T-cell (primary cell): ENCODE results near the gene ATRAID. TPM values are rescaled to one million over a fixed set of nuclear protein-coding genes. Genes with fewer than 3 reads are reported as not detected.

Source experiments
- ATAC-seq, 4 experiments: fragments of 200-7000 bp in 3 of 4; fragments of 150-1000 bp in 1 of 4; cut with Tn5 transposase; replicated peaks in 1 of 4; 1 replicate in 3 of 4; 2 replicates in 1 of 4; pipeline ENCODE4 v1.10.0; 2021; ENCODE audit warnings: moderate library complexity in 3 of 4, mild to moderate bottlenecking in 2 of 4, moderate number of reproducible peaks in 1 of 4
- CTCF ChIA-PET, 2 donors: fragments of 300-600 bp; sonication (Branson Sonifier 250); formaldehyde crosslinking; loops; one replicate each; lab custom pipeline; 2022; ENCODE audit warnings: antibody characterized with exemption in 2 of 2; lab: Charles Lee
- POLR2A ChIA-PET, 2 donors: fragments of 300-600 bp; sonication (Branson Sonifier 250); formaldehyde crosslinking; loops; one replicate each; lab custom pipeline; 2022; ENCODE audit warnings: antibody characterized with exemption in 2 of 2; lab: Charles Lee
- DNase-seq, 35 experiments: peaks; one replicate each; pipeline versions ENCODE4 v3.0.0 to v3.0.0-alpha.2; 2013 to 2023
- H3K27ac ChIP-seq: one replicate; pipeline ENCODE4 v1.5.1; 2013; ENCODE audit warnings: low read length
- H3K27me3 ChIP-seq, 2 experiments: replicated peaks in 1 of 2; 1 replicate in 1 of 2; 2 replicates in 1 of 2; pipeline versions ENCODE4 v1.6.1 to v1.7.0; 2013; ENCODE audit warnings: low read length in 1 of 2, mixed read lengths in 1 of 2; ENCODE audit not compliant: control insufficient read depth in 2 of 2, insufficient read depth in 2 of 2; ENCODE audit errors: extremely low read depth in 1 of 2
- H3K36me3 ChIP-seq, 2 donors: 1 replicate in 1 of 2; 2 replicates in 1 of 2; pipeline versions ENCODE4 v1.6.1 to v1.7.0; 2013; ENCODE audit warnings: low read length in 1 of 2; ENCODE audit not compliant: control insufficient read depth in 2 of 2, insufficient read depth in 1 of 2; ENCODE audit errors: extremely low read depth in 1 of 2
- H3K4me1 ChIP-seq, 2 experiments: 1 replicate in 1 of 2; 2 replicates in 1 of 2; pipeline versions ENCODE4 v1.6.1 to v1.7.0; 2013; ENCODE audit warnings: low read length in 2 of 2, mixed read lengths in 1 of 2; ENCODE audit not compliant: insufficient read depth in 2 of 2, control insufficient read depth in 1 of 2; ENCODE audit errors: extremely low read depth in 1 of 2
- H3K4me3 ChIP-seq, 2 donors: 1 replicate in 1 of 2; 2 replicates in 1 of 2; pipeline versions ENCODE4 v1.5.1 to v1.7.0; 2013; ENCODE audit warnings: mild to moderate bottlenecking in 2 of 2, low read length in 1 of 2, moderate library complexity in 1 of 2; ENCODE audit not compliant: control insufficient read depth in 1 of 2; ENCODE audit errors: extremely low read depth in 1 of 2
- H3K9me3 ChIP-seq: 2 replicates; pipeline ENCODE4 v1.7.0; 2013
- H3K27ac Mint-ChIP-seq, 2 donors: one replicate each; pipeline ENCODE4 v1.8.0; 2020 to 2021; ENCODE audit warnings: mild to moderate bottlenecking in 2 of 2, mixed read lengths in 2 of 2
- H3K27me3 Mint-ChIP-seq, 2 donors: one replicate each; pipeline ENCODE4 v1.8.0; 2021 to 2022; ENCODE audit warnings: mixed read lengths in 2 of 2
- H3K36me3 Mint-ChIP-seq: one replicate; pipeline ENCODE4 v1.8.0; 2021; ENCODE audit warnings: mixed read lengths
- H3K4me1 Mint-ChIP-seq, 3 donors: one replicate each; pipeline ENCODE4 v1.8.0; 2020 to 2022; ENCODE audit warnings: mixed read lengths in 3 of 3, mild to moderate bottlenecking in 1 of 3
- H3K4me3 Mint-ChIP-seq, 3 donors: one replicate each; pipeline ENCODE4 v1.8.0; 2020 to 2022; ENCODE audit warnings: mild to moderate bottlenecking in 3 of 3, mixed read lengths in 3 of 3, moderate library complexity in 3 of 3
- H3K9me3 Mint-ChIP-seq, 3 donors: one replicate each; pipeline ENCODE4 v1.8.0; 2020 to 2022; ENCODE audit warnings: mixed read lengths in 3 of 3
- WGBS: methylation state at CpG from one replicate; pipeline ENCODE4 v1.1.5; 2013; ENCODE audit warnings: missing lambda C conversion rate; ENCODE audit not compliant: insufficient coverage; 5-methylcytosine and 5-hydroxymethylcytosine counted together
- total RNA-seq, 35 experiments: library from RNA in 6 of 35; stranded (reverse) in 6 of 35; fragments of 120-200 nt in 1 of 35; gene quantifications; one replicate each; pipeline versions ENCODE4 v1.2.1 to v1.2.4 and lab custom pipeline; 2013 to 2026

ATRAID gene, protein sequence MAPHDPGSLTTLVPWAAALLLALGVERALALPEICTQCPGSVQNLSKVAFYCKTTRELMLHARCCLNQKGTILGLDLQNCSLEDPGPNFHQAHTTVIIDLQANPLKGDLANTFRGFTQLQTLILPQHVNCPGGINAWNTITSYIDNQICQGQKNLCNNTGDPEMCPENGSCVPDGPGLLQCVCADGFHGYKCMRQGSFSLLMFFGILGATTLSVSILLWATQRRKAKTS
- 100 to 1,000 TPM in 2 of 5 donors, 10 to 100 TPM in 3; 78.9 to 106 (median 96.0) TPM for total RNA-seq
- total RNA-seq (2013) = 100 TPM
- 21.0 to 86.9 (median 61.7) reads per million in 29 experiments for total RNA-seq (lab: John Stamatoyannopoulos, UW)

- DNase-seq = peak; percentile 78 to 93 (median 86)
- no peaks in the 10 kb centered on the region for H3K9me3 Mint-ChIP-seq
- ChIA-PET CTCF (interaction anchor here (0.6 to 1.4 kb wide), 2 partner anchors 12 to 51 kb away, joined by 5 to 7 read pairs; no protein-coding TSS in a partner anchor), POLR2A (interaction anchor here in 1 of 2 donors (0.7 kb wide), 1 partner anchor 160 kb away, joined by 8 read pairs; no protein-coding TSS in a partner anchor)
- Histone ChIP-seq H3K4me1 (peaks cover 6 to 20% of the 10 kb centered on the region in 2 experiments), H3K36me3 (peaks cover 4 to 24% of the 10 kb centered on the region in 2 donors), H3K27me3 (no peaks in the 10 kb centered on the region), H3K9me3 (no peaks in the 10 kb centered on the region), H3K4me3 (peak within 1 kb of the TSS; percentile 81 to 100), H3K27ac (peak within 1 kb of the TSS; percentile 100)
- peak; percentile 86 to 93 (median 92) for ATAC-seq
- peaks cover 19% of the 10 kb centered on the region for H3K36me3 Mint-ChIP-seq
- no peaks in the 10 kb centered on the region for H3K27me3 Mint-ChIP-seq
- H3K27ac Mint-ChIP-seq = peak within 1 kb of the TSS; percentile 99 to 100
- peaks cover 36 to 41% (median 41%) of the 10 kb centered on the region in 3 donors for H3K4me1 Mint-ChIP-seq
- WGBS = under 1% methylated on average over 73 of the region's 73 CpGs
- peak within 1 kb of the TSS; percentile 95 to 98 (median 96) for H3K4me3 Mint-ChIP-seq
These were observed at the start of gene ATRAID, which contains the start of gene SLC5A6 for GRCh38 chr2:27211943-27212625. Gene ATRAID, plus strand, starts transcription at chr2:27212041. Its CDS starts 328 bp downstream, at chr2:27212369. Gene SLC5A6, minus strand, starts transcription at chr2:27212268. Its CDS starts 4,618 bp downstream, at chr2:27207650.

DNA sequence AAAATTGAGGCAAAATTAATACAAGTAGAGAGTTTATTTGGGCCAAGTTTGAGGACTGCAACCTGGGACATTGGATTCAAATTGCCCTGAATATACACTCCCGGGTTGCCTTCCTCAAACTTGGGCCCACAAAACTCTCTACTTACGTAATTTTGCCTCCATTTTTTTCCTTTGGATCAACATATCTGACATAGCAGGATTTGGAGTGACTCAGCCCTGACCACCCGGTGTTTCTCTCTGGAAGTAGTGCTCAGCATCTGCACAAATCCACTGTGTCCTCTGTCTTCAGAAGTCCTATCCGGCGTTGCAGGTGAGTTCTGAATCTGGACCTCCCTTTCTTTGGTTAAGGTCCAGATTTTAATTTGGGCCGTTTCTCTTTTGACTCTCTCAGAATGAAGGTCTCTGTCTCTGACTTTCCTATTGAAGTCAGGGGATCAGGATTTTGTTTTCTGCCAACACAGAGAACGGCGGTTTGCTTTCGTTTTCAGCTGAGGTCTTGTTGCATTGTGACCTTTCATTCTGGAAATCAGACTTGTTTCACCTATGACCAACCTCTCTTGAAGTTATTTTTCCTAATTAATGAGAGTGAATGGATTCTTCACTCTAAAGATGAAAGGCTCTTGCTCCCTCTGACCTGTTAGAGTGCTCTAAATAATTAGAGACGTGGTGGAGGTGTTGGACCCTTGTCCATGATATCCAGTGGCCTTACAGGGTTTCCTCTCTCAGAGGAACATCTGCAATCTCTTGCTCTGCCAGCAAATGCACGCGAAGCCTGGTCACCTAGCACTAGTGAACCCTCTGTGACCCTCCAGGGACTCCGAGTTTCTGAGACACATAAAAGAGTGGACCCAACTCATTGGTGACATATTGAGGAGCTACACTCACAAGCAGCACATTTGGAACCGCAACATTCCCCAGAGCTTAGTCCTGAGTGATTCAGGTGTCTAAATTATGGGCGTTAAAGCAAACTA lies 49.4 kb upstream of the ATRAID start:
- Histone ChIP-seq H3K4me3 (no peak overlapping the region), H3K9me3 (no peaks in the 10 kb centered on the region), H3K27me3 (peaks cover 0 to 2% of the 10 kb centered on the region in 2 experiments), H3K4me1 (no peaks in the 10 kb centered on the region), H3K36me3 (no peaks in the 10 kb centered on the region), H3K27ac (no peak overlapping the region)
- DNase-seq (no peak), ATAC-seq (no peak)
- H3K9me3 Mint-ChIP-seq = no peaks in the 10 kb centered on the region
- POLR2A ChIA-PET = no interaction called here
- no peaks in the 10 kb centered on the region for H3K4me1 Mint-ChIP-seq
- no peak overlapping the region for H3K4me3 Mint-ChIP-seq
- no peaks in the 10 kb centered on the region for H3K36me3 Mint-ChIP-seq
- CTCF ChIA-PET = interaction anchor here in 1 of 2 donors (0.7 kb wide), 1 partner anchor 200 kb away, joined by 3 read pairs; no protein-coding TSS in a partner anchor
- H3K27me3 Mint-ChIP-seq = peaks cover 0 to 8% of the 10 kb centered on the region in 2 donors
- H3K27ac Mint-ChIP-seq = no peak overlapping the region
- 84% methylated on average over 7 of the region's 15 CpGs for WGBS

GRCh38 chr2:27164960-27165763 lies 46.7 kb upstream of the ATRAID start:
- Histone ChIP-seq H3K4me3 (no peak overlapping the region), H3K27me3 (peaks cover 0 to 8% of the 10 kb centered on the region in 2 experiments), H3K9me3 (no peaks in the 10 kb centered on the region), H3K27ac (no peak overlapping the region), H3K36me3 (no peaks in the 10 kb centered on the region), H3K4me1 (peaks cover 0 to 6% of the 10 kb centered on the region in 2 experiments)
- ChIA-PET CTCF (no interaction called here), POLR2A (no interaction called here)
- Mint-ChIP-seq H3K36me3 (no peaks in the 10 kb centered on the region), H3K27me3 (peaks cover 0 to 2% of the 10 kb centered on the region in 2 donors), H3K27ac (no peak overlapping the region), H3K9me3 (no peaks in the 10 kb centered on the region), H3K4me1 (peaks cover 0 to 3% (median 2%) of the 10 kb centered on the region in 3 donors), H3K4me3 (no peak overlapping the region)
- WGBS = 90% methylated on average over 4 of the region's 8 CpGs
- ATAC-seq = no peak
- no peak for DNase-seq

- Mint-ChIP-seq H3K36me3 (no peaks in the 10 kb centered on the region), H3K27me3 (peaks cover 9 to 10% of the 10 kb centered on the region in 2 donors), H3K27ac (no peak overlapping the region), H3K4me3 (peak overlapping the region in 1 of 3 donors; percentile 10), H3K4me1 (peaks cover 0 to 4% (median 4%) of the 10 kb centered on the region in 3 donors), H3K9me3 (no peaks in the 10 kb centered on the region)
- POLR2A ChIA-PET = interaction anchor here in 1 of 2 donors (1.1 kb wide), 1 partner anchor 40 kb away, joined by 3 read pairs; no protein-coding TSS in a partner anchor
- peaks cover 2 to 24% of the 10 kb centered on the region in 2 experiments for H3K27me3 ChIP-seq
- H3K9me3 ChIP-seq = no peaks in the 10 kb centered on the region
- 100% methylated on average over 1 of the region's 6 CpGs for WGBS
- ATAC-seq (no peak), DNase-seq (no peak)
- H3K27ac ChIP-seq = no peak overlapping the region
- H3K36me3 ChIP-seq = no peaks in the 10 kb centered on the region
- peaks cover 0 to 9% of the 10 kb centered on the region in 2 experiments for H3K4me1 ChIP-seq
- CTCF ChIA-PET = interaction anchor here (0.6 to 1.2 kb wide), 6 partner anchors 11 to 1770 kb away, joined by 3 to 5 read pairs (median 3); no protein-coding TSS in a partner anchor
- no peak overlapping the region for H3K4me3 ChIP-seq
These were observed 41.1 kb upstream of the ATRAID start for GRCh38 chr2:27170581-27171337.

DNA sequence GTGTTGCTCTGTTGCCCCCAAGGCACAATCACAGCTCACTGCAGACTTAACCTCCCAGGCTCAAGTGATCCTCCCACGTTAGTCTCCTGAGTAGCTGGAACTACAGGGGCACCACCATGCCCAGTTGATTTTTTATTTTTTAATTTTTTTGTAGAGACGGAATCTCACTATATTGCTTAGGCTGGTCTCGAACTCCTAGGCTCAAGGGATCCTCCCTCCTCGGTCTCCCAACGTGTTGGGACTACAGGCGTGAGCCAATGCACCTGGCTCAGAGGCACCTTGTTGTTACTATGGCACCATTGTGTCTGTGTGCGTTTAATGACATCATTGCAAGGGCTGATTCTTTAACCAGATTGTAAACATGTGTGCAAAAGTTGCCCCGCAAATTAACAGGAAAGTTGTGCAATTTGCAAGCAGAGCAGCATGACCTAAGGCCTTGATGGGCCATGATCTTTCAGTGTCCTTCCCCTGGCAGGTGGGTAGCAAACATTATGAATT lies 40.4 kb upstream of the ATRAID start:
- Mint-ChIP-seq H3K27me3 (peaks cover 10% of the 10 kb centered on the region in 2 donors), H3K4me1 (peaks cover 0 to 4% (median 4%) of the 10 kb centered on the region in 3 donors), H3K9me3 (no peaks in the 10 kb centered on the region), H3K36me3 (no peaks in the 10 kb centered on the region), H3K4me3 (no peak overlapping the region), H3K27ac (no peak overlapping the region)
- no peak for ATAC-seq
- Histone ChIP-seq H3K9me3 (no peaks in the 10 kb centered on the region), H3K4me3 (no peak overlapping the region), H3K27me3 (peaks cover 2 to 27% of the 10 kb centered on the region in 2 experiments), H3K36me3 (no peaks in the 10 kb centered on the region), H3K27ac (no peak overlapping the region), H3K4me1 (peaks cover 0 to 9% of the 10 kb centered on the region in 2 experiments)
- DNase-seq = no peak
- ChIA-PET POLR2A (interaction anchor here in 1 of 2 donors (1.1 kb wide), 1 partner anchor 40 kb away, joined by 3 read pairs; no protein-coding TSS in a partner anchor), CTCF (interaction anchor here (0.6 to 0.7 kb wide), 4 partner anchors 33 to 1770 kb away, joined by 3 to 5 read pairs (median 3); no protein-coding TSS in a partner anchor)
- 89% methylated on average over 7 of the region's 8 CpGs for WGBS
